Tibial artery (tissue), 4 donors: ENCODE data around the gene RAB7B.

Experiments
- DNase-seq, 2 donors: peaks; one replicate each; pipeline ENCODE4 v3.0.0-alpha.2; 2019
- H3K27ac ChIP-seq, 2 donors: fragments of 200-600 bp; sonication (generic) in 1 of 2; 1 replicate in 1 of 2; 2 replicates in 1 of 2; pipeline ENCODE4 v1.5.1; 2018 to 2019; ENCODE audit warnings: mild to moderate bottlenecking in 1 of 2
- H3K27me3 ChIP-seq, 2 donors: fragments of 200-600 bp; sonication (generic) in 1 of 2; one replicate each; pipeline versions ENCODE4 v1.5.1 to v1.6.0; 2016 to 2019
- H3K36me3 ChIP-seq, 3 donors: fragments of 200-600 bp; sonication (generic) in 2 of 3; one replicate each; pipeline ENCODE4 v1.5.1; 2016 to 2019; ENCODE audit warnings: mild to moderate bottlenecking in 2 of 3
- H3K4me1 ChIP-seq, 4 donors: fragments of 200-600 bp; sonication (generic) in 2 of 4; 1 replicate in 3 of 4; 2 replicates in 1 of 4; pipeline ENCODE4 v1.5.1; 2016 to 2019
- H3K4me3 ChIP-seq, 2 donors: fragments of 200-600 bp; sonication (generic) in 1 of 2; 1 replicate in 1 of 2; 2 replicates in 1 of 2; pipeline ENCODE4 v1.5.1; 2018 to 2019; ENCODE audit warnings: mild to moderate bottlenecking in 2 of 2
- H3K9me3 ChIP-seq, 3 donors: fragments of 200-600 bp; sonication (generic) in 1 of 3; one replicate each; pipeline ENCODE4 v1.5.1; 2016 to 2019
- intact Hi-C: fragments of 100-400 bp; cut with DNase I; formaldehyde crosslinking; loops from one replicate; pipeline ENCODE4 v1.15.0; 2023; ENCODE audit warnings: low total_unique reads
- TF ChIP-seq, protein P1 (sequence below), 2 experiments: fragments of 200-600 bp in 1 of 2; fragments of 450-650 bp in 1 of 2; IDR thresholded peaks; one replicate each; pipeline ENCODE4 v1.5.1; 2017 to 2019; ENCODE audit warnings: antibody characterized with exemption in 2 of 2, mild to moderate bottlenecking in 1 of 2, moderate library complexity in 1 of 2

RAB7B gene

DNA sequence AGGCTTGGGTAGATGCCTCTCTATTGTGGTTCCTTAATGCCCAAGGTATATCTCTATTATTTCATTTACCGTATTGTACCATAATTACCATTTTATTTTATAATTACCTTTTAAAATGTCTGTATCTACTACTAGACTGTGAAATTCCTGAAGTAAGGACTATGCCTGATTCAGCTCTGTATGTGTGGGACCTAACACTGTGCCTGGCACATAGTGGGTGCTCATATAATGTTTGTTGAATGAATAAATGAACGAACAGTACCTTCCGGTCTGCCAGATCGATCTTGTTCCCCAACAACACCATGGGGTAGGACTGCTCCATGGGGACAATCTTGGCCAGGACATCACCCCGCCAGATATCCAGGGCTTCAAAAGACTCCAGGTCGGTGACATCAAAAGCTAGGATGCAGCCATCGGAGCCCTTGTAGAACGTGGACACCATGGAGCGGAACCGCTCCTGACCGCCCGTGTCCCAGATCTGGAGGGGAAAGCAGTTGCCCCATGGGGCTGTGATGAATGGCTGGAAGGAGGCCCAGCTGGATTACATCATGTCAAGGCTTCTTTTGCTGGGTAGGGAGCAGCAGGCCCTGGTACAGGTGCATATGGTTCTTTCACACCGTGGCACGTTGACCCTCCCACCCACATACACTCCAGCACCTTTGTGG, 10.8 kb downstream of the RAB7B start:
- no peak overlapping the region for H3K4me3 ChIP-seq
- H3K9me3 ChIP-seq = no peaks in the 10 kb centered on the region
- intact Hi-C loops = no loop called here
- peaks cover 0 to 1% (median 0%) of the 10 kb centered on the region in 4 donors for H3K4me1 ChIP-seq
- peaks cover 8 to 29% (median 18%) of the 10 kb centered on the region in 3 donors for H3K36me3 ChIP-seq
- H3K27ac ChIP-seq = no peak overlapping the region
- TF ChIP-seq, protein P1, sequence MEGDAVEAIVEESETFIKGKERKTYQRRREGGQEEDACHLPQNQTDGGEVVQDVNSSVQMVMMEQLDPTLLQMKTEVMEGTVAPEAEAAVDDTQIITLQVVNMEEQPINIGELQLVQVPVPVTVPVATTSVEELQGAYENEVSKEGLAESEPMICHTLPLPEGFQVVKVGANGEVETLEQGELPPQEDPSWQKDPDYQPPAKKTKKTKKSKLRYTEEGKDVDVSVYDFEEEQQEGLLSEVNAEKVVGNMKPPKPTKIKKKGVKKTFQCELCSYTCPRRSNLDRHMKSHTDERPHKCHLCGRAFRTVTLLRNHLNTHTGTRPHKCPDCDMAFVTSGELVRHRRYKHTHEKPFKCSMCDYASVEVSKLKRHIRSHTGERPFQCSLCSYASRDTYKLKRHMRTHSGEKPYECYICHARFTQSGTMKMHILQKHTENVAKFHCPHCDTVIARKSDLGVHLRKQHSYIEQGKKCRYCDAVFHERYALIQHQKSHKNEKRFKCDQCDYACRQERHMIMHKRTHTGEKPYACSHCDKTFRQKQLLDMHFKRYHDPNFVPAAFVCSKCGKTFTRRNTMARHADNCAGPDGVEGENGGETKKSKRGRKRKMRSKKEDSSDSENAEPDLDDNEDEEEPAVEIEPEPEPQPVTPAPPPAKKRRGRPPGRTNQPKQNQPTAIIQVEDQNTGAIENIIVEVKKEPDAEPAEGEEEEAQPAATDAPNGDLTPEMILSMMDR (IDR thresholded peaks at IDR 0.05) = no peak
- DNase-seq = no peak
- H3K27me3 ChIP-seq = no peaks in the 10 kb centered on the region

DNA sequence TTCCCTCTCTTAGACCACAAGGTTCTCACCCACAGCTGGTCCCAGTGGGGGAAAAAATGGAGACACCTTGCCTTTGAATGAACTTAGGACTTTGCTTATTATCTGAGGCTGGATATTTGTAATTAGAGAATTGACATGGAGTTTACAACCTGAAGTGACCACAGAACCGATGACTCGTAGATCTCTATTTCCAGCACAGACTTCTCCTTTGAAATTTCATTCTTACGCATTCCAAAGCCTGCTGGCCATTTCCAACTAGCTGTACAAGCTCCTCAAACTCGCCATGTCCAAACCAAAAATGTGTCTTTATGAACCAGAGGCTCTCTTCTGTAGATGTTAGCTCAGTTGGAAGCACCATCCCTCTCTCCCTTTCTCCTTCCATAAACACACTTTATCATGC, 12.0 kb downstream of the RAB7B start:
- Histone ChIP-seq H3K27ac (no peak overlapping the region), H3K27me3 (no peaks in the 10 kb centered on the region), H3K4me3 (no peak overlapping the region), H3K9me3 (no peaks in the 10 kb centered on the region), H3K36me3 (peaks cover 8 to 29% (median 18%) of the 10 kb centered on the region in 3 donors), H3K4me1 (peaks cover 0 to 12% (median 0%) of the 10 kb centered on the region in 4 donors)
- TF ChIP-seq, protein P1 (IDR thresholded peaks at IDR 0.05) = no peak
- intact Hi-C loops = no loop called here
- no peak for DNase-seq

DNA sequence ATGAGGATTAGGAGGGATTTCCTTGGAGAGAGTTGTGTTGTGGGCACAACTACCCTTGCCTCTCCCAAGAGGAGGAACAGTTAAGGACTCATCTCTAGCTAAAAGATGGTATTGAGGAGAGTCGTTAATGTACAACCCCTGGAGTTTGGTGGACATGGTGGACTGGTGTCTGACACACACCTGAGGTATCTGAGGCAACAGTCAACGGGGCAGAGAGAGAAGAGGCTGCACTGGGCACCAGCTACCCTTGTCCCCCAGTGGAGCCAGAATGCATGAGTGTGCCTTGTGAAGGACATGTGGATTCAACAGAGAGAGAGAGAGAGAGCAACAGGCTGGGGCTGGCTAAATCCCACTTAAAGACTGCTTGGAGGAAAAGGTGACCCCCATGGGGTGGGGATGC, 13.0 kb downstream of the RAB7B start:
- Histone ChIP-seq H3K4me3 (no peak overlapping the region), H3K9me3 (no peaks in the 10 kb centered on the region), H3K4me1 (peaks cover 0 to 13% (median 0%) of the 10 kb centered on the region in 4 donors), H3K27ac (no peak overlapping the region), H3K27me3 (no peaks in the 10 kb centered on the region), H3K36me3 (peaks cover 8 to 29% (median 18%) of the 10 kb centered on the region in 3 donors)
- intact Hi-C loops = no loop called here
- TF ChIP-seq, protein P1 (IDR thresholded peaks at IDR 0.05) = no peak
- no peak for DNase-seq

DNA sequence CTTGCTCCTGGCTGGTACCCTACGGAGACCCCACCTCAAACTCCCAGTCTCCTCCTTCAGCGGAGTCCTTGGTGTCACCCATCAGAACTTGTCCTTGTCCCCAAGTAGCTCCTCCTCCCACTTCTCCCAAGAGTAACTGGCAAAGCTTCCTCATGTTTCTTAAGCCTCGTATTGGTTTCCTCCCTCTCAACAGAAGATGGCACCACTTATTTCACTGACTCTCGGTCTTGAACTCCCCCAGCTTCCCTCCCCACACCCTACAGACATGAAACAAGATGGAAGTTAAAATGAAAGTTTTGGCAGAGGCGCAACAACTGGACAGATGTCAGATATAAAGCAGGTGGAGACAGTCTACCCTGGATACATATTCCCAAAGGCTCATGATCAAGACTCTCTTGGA, 13.4 kb downstream of the RAB7B start:
- Histone ChIP-seq H3K9me3 (no peaks in the 10 kb centered on the region), H3K4me1 (peaks cover 0 to 13% (median 0%) of the 10 kb centered on the region in 4 donors), H3K27me3 (no peaks in the 10 kb centered on the region), H3K27ac (no peak overlapping the region), H3K36me3 (peaks cover 8 to 29% (median 18%) of the 10 kb centered on the region in 3 donors), H3K4me3 (no peak overlapping the region)
- DNase-seq = no peak
- TF ChIP-seq, protein P1 (IDR thresholded peaks at IDR 0.05) = no peak
- intact Hi-C loops = no loop called here

DNA sequence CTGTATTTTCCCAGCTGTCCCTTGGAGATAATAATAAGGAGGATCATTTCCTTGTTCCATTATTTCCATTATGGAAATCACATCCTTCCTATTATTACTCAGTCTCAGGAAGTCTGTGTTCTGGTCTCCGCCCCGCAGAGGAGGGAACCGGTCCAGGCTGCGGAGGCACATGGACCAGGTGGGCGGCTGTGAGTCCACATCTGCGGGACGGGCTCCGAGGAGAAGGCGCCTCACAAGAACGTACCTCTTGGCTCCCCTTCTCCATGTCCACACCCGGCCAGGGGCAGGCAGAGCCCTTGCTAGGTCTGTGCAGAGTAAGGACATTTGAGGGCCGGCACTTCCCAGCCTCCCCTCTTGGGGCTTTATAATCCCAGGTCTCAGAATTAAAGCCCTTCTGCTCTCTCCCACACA, 14.6 kb downstream of the RAB7B start:
- no peak for DNase-seq
- intact Hi-C loops = no loop called here
- Histone ChIP-seq H3K9me3 (no peaks in the 10 kb centered on the region), H3K4me1 (peaks cover 0 to 13% (median 0%) of the 10 kb centered on the region in 4 donors), H3K4me3 (no peak overlapping the region), H3K36me3 (peaks cover 8 to 28% (median 18%) of the 10 kb centered on the region in 3 donors), H3K27me3 (no peaks in the 10 kb centered on the region), H3K27ac (no peak overlapping the region)
- TF ChIP-seq, protein P1 (IDR thresholded peaks at IDR 0.05) = no peak
